Measurements from ENCODE around the gene GP1BB. TPM values are rescaled to one million over a fixed set of nuclear protein-coding genes. Genes with fewer than 3 reads are reported as not detected.

The GP1BB gene
- total RNA-seq, 1 donor from 2014 or later: 0.95 TPM

DNA sequence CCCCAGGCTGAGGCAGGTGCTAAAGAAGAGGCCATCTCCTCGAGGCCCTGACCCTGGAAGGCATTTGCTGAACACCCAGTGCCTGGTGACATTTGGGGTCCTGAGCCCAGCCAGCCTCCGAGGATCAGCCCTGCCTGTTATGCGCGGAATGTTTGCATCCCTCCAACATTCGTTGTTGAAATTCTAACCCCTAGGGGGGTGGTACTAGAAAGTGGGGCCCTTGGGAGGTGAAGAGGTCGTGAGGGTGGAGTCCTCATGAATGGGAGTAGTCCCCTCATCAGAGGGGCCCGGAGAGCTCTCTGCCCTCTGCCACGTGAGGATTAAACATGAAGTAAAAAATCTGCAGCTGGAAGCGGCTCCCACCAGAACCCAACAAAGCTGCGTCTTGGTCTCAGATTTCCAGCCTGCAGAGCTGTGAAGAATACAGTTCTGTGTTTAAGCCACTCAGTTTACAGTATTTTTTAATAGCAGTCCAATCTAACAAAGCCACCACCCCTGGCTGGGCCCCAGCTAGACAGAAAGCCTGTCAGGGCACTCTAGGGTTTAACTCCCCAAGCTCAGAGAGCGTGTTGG, 44.3 kb upstream of the GP1BB start:
- Histone ChIP-seq H3K4me1 (ENCODE audit: insufficient read depth, low read length) (no peaks in the 10 kb centered on the region), H3K4me3 (ENCODE audit: insufficient read depth, low read depth, low read length) (no peak overlapping the region), H3K4me2 (ENCODE audit: low read length) (no peak overlapping the region), H3K36me3 (ENCODE audit: insufficient read depth, low read length) (no peaks in the 10 kb centered on the region), H3K9me3 (ENCODE audit: insufficient read depth, low read depth, low read length) (no peaks in the 10 kb centered on the region), H4K20me1 (ENCODE audit: insufficient read depth, low read length) (no peaks in the 10 kb centered on the region), H3K9ac (ENCODE audit: low read length) (no peak overlapping the region), H3K27me3 (ENCODE audit: insufficient read depth, low read length) (peaks cover 16% of the 10 kb centered on the region), H2AFZ (ENCODE audit: low read depth, low read length) (no peak overlapping the region), H3K79me2 (ENCODE audit: insufficient read depth, low read length) (no peaks in the 10 kb centered on the region), H3K27ac (ENCODE audit: low read depth, low read length) (no peak overlapping the region)
- H3K27me3 Mint-ChIP-seq (ENCODE audit: low read depth, unreplicated experiment): peaks cover 19% of the 10 kb centered on the region
- H3K4me1 Mint-ChIP-seq (ENCODE audit: low read depth, unreplicated experiment): no peaks in the 10 kb centered on the region
- H3K36me3 Mint-ChIP-seq (ENCODE audit: low read depth, unreplicated experiment): peaks cover 1% of the 10 kb centered on the region
- no peak overlapping the region for H3K4me3 Mint-ChIP-seq (ENCODE audit: unreplicated experiment)
- FAIRE-seq (no peak), DNase-seq (ENCODE audit: low read depth) (no peak)
- no peak overlapping the region for H3K27ac Mint-ChIP-seq (ENCODE audit: unreplicated experiment)
- H3K9me3 Mint-ChIP-seq (ENCODE audit: unreplicated experiment): no peaks in the 10 kb centered on the region
- TF ChIP-seq, protein P1, sequence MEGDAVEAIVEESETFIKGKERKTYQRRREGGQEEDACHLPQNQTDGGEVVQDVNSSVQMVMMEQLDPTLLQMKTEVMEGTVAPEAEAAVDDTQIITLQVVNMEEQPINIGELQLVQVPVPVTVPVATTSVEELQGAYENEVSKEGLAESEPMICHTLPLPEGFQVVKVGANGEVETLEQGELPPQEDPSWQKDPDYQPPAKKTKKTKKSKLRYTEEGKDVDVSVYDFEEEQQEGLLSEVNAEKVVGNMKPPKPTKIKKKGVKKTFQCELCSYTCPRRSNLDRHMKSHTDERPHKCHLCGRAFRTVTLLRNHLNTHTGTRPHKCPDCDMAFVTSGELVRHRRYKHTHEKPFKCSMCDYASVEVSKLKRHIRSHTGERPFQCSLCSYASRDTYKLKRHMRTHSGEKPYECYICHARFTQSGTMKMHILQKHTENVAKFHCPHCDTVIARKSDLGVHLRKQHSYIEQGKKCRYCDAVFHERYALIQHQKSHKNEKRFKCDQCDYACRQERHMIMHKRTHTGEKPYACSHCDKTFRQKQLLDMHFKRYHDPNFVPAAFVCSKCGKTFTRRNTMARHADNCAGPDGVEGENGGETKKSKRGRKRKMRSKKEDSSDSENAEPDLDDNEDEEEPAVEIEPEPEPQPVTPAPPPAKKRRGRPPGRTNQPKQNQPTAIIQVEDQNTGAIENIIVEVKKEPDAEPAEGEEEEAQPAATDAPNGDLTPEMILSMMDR (IDR thresholded peaks at IDR 0.05; ENCODE audit: insufficient read depth, low read depth, low read length): no peak
- no peak for TF ChIP-seq EZH2 (IDR thresholded peaks at IDR 0.05; ENCODE audit: insufficient read depth, low read length)

DNA sequence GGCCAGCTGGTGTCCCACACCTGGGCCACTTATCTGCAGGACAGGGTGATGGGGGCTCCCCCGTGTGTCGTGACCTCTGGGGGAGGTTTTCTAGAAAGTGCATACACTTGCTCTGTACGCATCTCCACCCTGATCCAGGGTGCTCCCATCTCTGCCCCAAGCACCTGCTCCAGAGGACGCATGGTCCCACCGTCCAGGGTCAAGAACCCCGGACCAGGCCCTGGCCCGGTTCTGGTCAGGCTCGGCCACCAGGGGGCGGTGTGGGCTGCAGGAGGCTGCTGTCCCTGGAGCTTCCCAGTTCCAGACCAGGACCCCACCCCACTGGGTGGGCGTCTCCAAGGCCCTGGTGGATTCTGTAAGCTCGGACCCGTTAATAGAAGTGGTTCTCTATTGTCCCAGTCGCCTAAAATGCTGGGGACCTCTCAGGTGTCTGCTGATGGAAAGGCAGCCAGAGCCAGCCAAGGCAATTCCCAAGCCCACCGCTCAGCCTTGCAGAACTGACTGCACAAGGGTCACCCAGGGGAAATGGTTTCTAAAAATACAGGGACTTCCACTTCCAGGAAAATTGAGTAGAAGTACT, 43.7 kb upstream of the GP1BB start:
- Histone ChIP-seq H3K9ac (ENCODE audit: low read length) (no peak overlapping the region), H3K79me2 (ENCODE audit: insufficient read depth, low read length) (no peaks in the 10 kb centered on the region), H4K20me1 (ENCODE audit: insufficient read depth, low read length) (no peaks in the 10 kb centered on the region), H3K36me3 (ENCODE audit: insufficient read depth, low read length) (no peaks in the 10 kb centered on the region), H3K27ac (ENCODE audit: low read depth, low read length) (no peak overlapping the region), H3K4me2 (ENCODE audit: low read length) (no peak overlapping the region), H3K4me3 (ENCODE audit: insufficient read depth, low read depth, low read length) (no peak overlapping the region), H3K9me3 (ENCODE audit: insufficient read depth, low read depth, low read length) (no peaks in the 10 kb centered on the region), H3K27me3 (ENCODE audit: insufficient read depth, low read length) (peaks cover 13% of the 10 kb centered on the region), H3K4me1 (ENCODE audit: insufficient read depth, low read length) (no peaks in the 10 kb centered on the region), H2AFZ (ENCODE audit: low read depth, low read length) (no peak overlapping the region)
- Mint-ChIP-seq H3K27ac (ENCODE audit: unreplicated experiment) (no peak overlapping the region), H3K4me3 (ENCODE audit: unreplicated experiment) (no peak overlapping the region), H3K9me3 (ENCODE audit: unreplicated experiment) (no peaks in the 10 kb centered on the region), H3K4me1 (ENCODE audit: low read depth, unreplicated experiment) (no peaks in the 10 kb centered on the region), H3K36me3 (ENCODE audit: low read depth, unreplicated experiment) (peaks cover 1% of the 10 kb centered on the region), H3K27me3 (ENCODE audit: low read depth, unreplicated experiment) (peaks cover 14% of the 10 kb centered on the region)
- FAIRE-seq: no peak
- no peak for DNase-seq (ENCODE audit: low read depth)
- no peak for TF ChIP-seq EZH2 (IDR thresholded peaks at IDR 0.05; ENCODE audit: insufficient read depth, low read length)
- TF ChIP-seq, protein P1 (IDR thresholded peaks at IDR 0.05; ENCODE audit: insufficient read depth, low read depth, low read length): peak; percentile 33

DNA sequence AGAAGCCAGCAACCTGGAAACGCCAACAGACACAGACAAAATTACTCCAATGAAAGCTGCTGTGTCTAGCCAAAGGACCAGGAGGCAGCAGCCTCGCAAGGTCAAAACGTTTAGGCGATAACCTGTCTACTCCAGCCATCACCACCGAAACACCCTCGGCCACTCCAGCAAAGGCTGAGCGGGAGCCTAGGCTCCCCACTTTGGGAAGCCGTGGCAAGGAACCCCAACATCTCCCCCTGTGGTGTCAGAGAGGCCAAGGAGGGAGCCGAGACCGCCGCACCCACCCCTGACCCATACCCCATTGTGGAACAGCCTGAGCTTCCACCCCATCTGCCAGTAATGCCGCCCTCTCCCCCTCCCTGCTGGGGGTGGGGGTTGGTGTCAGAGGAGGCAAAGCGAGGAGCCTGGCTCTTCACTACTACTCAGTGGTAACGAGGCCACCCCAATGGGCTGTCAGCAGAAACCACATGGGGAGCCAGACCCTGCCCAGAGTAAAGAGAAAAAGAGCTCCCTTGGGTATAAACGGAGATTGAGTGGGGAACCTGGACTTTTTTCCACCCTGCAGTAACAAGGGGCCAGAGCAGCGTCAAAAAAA, 43.0 kb upstream of the GP1BB start:
- no peaks in the 10 kb centered on the region for H4K20me1 ChIP-seq (ENCODE audit: insufficient read depth, low read length)
- peaks cover 11% of the 10 kb centered on the region for H3K27me3 ChIP-seq (ENCODE audit: insufficient read depth, low read length)
- no peaks in the 10 kb centered on the region for H3K79me2 ChIP-seq (ENCODE audit: insufficient read depth, low read length)
- TF ChIP-seq, protein P1 (IDR thresholded peaks at IDR 0.05; ENCODE audit: insufficient read depth, low read depth, low read length): no peak
- no peak for TF ChIP-seq EZH2 (IDR thresholded peaks at IDR 0.05; ENCODE audit: insufficient read depth, low read length)
- H3K4me2 ChIP-seq (ENCODE audit: low read length): no peak overlapping the region
- peaks cover 7% of the 10 kb centered on the region for H3K27me3 Mint-ChIP-seq (ENCODE audit: low read depth, unreplicated experiment)
- DNase-seq (ENCODE audit: low read depth) (no peak), FAIRE-seq (no peak)
- H3K4me3 ChIP-seq (ENCODE audit: insufficient read depth, low read depth, low read length): no peak overlapping the region
- H3K9me3 ChIP-seq (ENCODE audit: insufficient read depth, low read depth, low read length): no peaks in the 10 kb centered on the region
- no peak overlapping the region for H3K9ac ChIP-seq (ENCODE audit: low read length)
- H3K4me1 Mint-ChIP-seq (ENCODE audit: low read depth, unreplicated experiment): no peaks in the 10 kb centered on the region
- peaks cover 1% of the 10 kb centered on the region for H3K36me3 Mint-ChIP-seq (ENCODE audit: low read depth, unreplicated experiment)
- no peak overlapping the region for H3K27ac ChIP-seq (ENCODE audit: low read depth, low read length)
- H3K27ac Mint-ChIP-seq (ENCODE audit: unreplicated experiment): no peak overlapping the region
- no peaks in the 10 kb centered on the region for H3K9me3 Mint-ChIP-seq (ENCODE audit: unreplicated experiment)
- no peaks in the 10 kb centered on the region for H3K36me3 ChIP-seq (ENCODE audit: insufficient read depth, low read length)
- H2AFZ ChIP-seq (ENCODE audit: low read depth, low read length): no peak overlapping the region
- H3K4me3 Mint-ChIP-seq (ENCODE audit: unreplicated experiment): no peak overlapping the region
- H3K4me1 ChIP-seq (ENCODE audit: insufficient read depth, low read length): no peaks in the 10 kb centered on the region

All from astrocyte (in vitro differentiated cells and primary cell).